GM19193 (cell line): ENCODE results near the gene RASL12.

Experiments
- POLR2A ChIP-seq: IDR thresholded peaks from 4 replicates; pipeline ENCODE4 v1.6.1; 2011; ENCODE audit not compliant: insufficient read depth, insufficient read length; ENCODE audit errors: extremely low read depth

The RASL12 gene

GRCh38 chr15:65084500-65085206 lies 16.9 kb upstream of the RASL12 start:
- TF ChIP-seq POLR2A: no peak

GRCh38 chr15:65083262-65083701 lies 15.5 kb upstream of the RASL12 start:
- TF ChIP-seq POLR2A: no peak

GRCh38 chr15:65082303-65082953 lies 14.6 kb upstream of the RASL12 start:
- TF ChIP-seq POLR2A: no peak

- TF ChIP-seq POLR2A: no peak
Measured at GRCh38 chr15:65081758-65082157, 14.0 kb upstream of the RASL12 start.

- no peak for TF ChIP-seq POLR2A
Measured at GRCh38 chr15:65081270-65081669, 13.5 kb upstream of the RASL12 start.

GRCh38 chr15:65079580-65079979 lies 11.8 kb upstream of the RASL12 start:
- no peak for TF ChIP-seq POLR2A

- TF ChIP-seq POLR2A: no peak
Measured at GRCh38 chr15:65077981-65078352, 10.2 kb upstream of the RASL12 start.

GRCh38 chr15:65077291-65077980 lies 9.6 kb upstream of the RASL12 start:
- TF ChIP-seq POLR2A: no peak

GRCh38 chr15:65076486-65077290 lies 8.9 kb upstream of the RASL12 start, which contains the start of gene KBTBD13:
Gene KBTBD13 (plus strand): TSS chr15:65076746. CDS start chr15:65076816, 70 bp downstream.
- TF ChIP-seq POLR2A: no peak

- TF ChIP-seq POLR2A: no peak
Measured at GRCh38 chr15:65072617-65073016, 4.8 kb upstream of the RASL12 start.

- TF ChIP-seq POLR2A: no peak
Measured at GRCh38 chr15:65072027-65072426, 4.2 kb upstream of the RASL12 start.

- no peak for TF ChIP-seq POLR2A
Measured at GRCh38 chr15:65071381-65071811, 3.6 kb upstream of the RASL12 start.

- TF ChIP-seq POLR2A: no peak
Measured at GRCh38 chr15:65069779-65070546, 2.2 kb upstream of the RASL12 start.

GRCh38 chr15:65069179-65069578 lies 1.4 kb upstream of the RASL12 start:
- no peak for TF ChIP-seq POLR2A
